ENCODE data around the gene WDR72. TPM values are rescaled to one million over a fixed set of nuclear protein-coding genes. Genes with fewer than 3 reads are reported as not detected.

Gene WDR72
- total and polyA plus RNA-seq, 4 donors, result 0.10 to 0.79 (median 0.37) TPM

DNA sequence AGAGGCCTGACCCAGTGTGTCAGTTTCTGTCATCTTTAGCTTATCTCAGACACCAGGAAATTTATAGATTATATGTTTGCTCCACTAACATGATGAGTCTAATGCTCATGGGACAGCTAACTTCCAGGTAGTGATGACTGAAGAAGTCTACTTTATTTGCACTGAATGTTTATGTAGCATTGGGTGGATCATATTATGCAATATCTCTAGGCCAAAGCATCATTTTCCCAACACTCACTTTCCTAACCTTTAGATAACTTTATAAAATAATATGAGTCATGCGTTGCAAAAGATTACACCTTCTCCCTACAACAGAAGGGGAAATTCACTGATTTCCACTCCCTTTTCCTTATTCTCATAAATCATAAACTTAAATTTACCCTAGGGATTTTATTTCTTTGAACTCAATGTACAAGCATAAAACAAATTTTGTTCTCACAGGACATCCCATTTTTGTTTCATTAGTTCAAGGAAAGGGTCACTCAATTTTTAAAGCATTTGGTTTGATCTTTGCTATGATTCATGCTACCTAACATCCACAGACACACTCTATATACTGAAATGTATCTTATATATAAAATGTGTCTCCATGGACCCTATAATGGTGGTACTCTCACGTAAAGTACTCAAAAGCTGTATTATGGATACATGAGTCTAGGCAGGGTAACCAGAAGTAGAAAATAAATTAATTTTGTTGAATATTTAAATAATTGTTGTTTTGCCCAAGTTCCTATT is 225.2 kb downstream of the WDR72 start:
- no peaks in the 10 kb centered on the region for H3K27me3 ChIP-seq (ENCODE audit: control insufficient read depth, insufficient read depth, low read length)
- no peaks in the 10 kb centered on the region for H3K4me1 ChIP-seq (ENCODE audit: control insufficient read depth, insufficient read depth, low read length)
- WGBS (ENCODE audit: insufficient coverage), result no CpG with 5 or more reads among the region's 2 CpGs
- H3K4me3 ChIP-seq (ENCODE audit: low read depth, low read length), result no peak overlapping the region
- no peak overlapping the region for H3K27ac ChIP-seq (ENCODE audit: low read depth, low read length)
- no peaks in the 10 kb centered on the region for H3K9me3 ChIP-seq (ENCODE audit: control insufficient read depth, insufficient read depth, low read length)
- no peaks in the 10 kb centered on the region for H3K36me3 ChIP-seq (ENCODE audit: control insufficient read depth, insufficient read depth, low read length)
- DNase-seq (ENCODE audit: low read depth in 4 of 6, low spot score in 6 of 6), result no peak

- no CpG with 5 or more reads among the region's 3 CpGs for WGBS (ENCODE audit: insufficient coverage)
- H3K4me3 ChIP-seq (ENCODE audit: low read depth, low read length), result no peak overlapping the region
- no peaks in the 10 kb centered on the region for H3K9me3 ChIP-seq (ENCODE audit: control insufficient read depth, insufficient read depth, low read length)
- no peaks in the 10 kb centered on the region for H3K36me3 ChIP-seq (ENCODE audit: control insufficient read depth, insufficient read depth, low read length)
- DNase-seq (ENCODE audit: low read depth in 4 of 6, low spot score in 6 of 6), result peak in 1 of 6 donors; percentile 34
- H3K27me3 ChIP-seq (ENCODE audit: control insufficient read depth, insufficient read depth, low read length), result no peaks in the 10 kb centered on the region
- H3K4me1 ChIP-seq (ENCODE audit: control insufficient read depth, insufficient read depth, low read length), result no peaks in the 10 kb centered on the region
- H3K27ac ChIP-seq (ENCODE audit: low read depth, low read length), result no peak overlapping the region
Observed at GRCh38 chr15:53530761-53531160, 228.7 kb downstream of the WDR72 start.

DNA sequence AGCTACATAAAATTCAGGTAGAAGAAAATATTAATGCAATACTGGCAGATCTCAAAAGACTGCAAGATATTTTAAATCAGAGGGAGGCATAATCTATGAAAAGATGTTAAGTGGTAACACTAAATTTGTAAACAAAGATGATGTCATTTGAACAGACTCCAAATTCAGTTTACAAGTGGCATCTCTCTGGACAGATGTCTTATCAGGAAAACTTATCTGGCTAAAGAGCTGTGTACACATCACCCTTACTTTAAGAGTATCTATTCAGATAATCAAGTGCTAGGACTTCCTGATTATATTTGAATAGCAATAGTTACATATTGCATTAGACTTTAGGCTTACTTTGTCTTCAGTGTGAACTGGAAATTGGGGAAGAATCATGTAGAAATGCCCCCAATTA is 231.5 kb downstream of the WDR72 start:
- no peak overlapping the region for H3K4me3 ChIP-seq (ENCODE audit: low read depth, low read length)
- no peaks in the 10 kb centered on the region for H3K36me3 ChIP-seq (ENCODE audit: control insufficient read depth, insufficient read depth, low read length)
- no peak overlapping the region for H3K27ac ChIP-seq (ENCODE audit: low read depth, low read length)
- no peaks in the 10 kb centered on the region for H3K9me3 ChIP-seq (ENCODE audit: control insufficient read depth, insufficient read depth, low read length)
- H3K4me1 ChIP-seq (ENCODE audit: control insufficient read depth, insufficient read depth, low read length), result no peaks in the 10 kb centered on the region
- no peak for DNase-seq (ENCODE audit: low read depth in 4 of 6, low spot score in 6 of 6)
- H3K27me3 ChIP-seq (ENCODE audit: control insufficient read depth, insufficient read depth, low read length), result no peaks in the 10 kb centered on the region

- Histone ChIP-seq H3K9me3 (ENCODE audit: control insufficient read depth, insufficient read depth, low read length) (no peaks in the 10 kb centered on the region), H3K36me3 (ENCODE audit: control insufficient read depth, insufficient read depth, low read length) (no peaks in the 10 kb centered on the region), H3K27ac (ENCODE audit: low read depth, low read length) (no peak overlapping the region), H3K27me3 (ENCODE audit: control insufficient read depth, insufficient read depth, low read length) (no peaks in the 10 kb centered on the region), H3K4me1 (ENCODE audit: control insufficient read depth, insufficient read depth, low read length) (peaks cover 2% of the 10 kb centered on the region), H3K4me3 (ENCODE audit: low read depth, low read length) (no peak overlapping the region)
- WGBS (ENCODE audit: insufficient coverage), result no CpG with 5 or more reads among the region's 1 CpG
- DNase-seq (ENCODE audit: low read depth in 4 of 6, low spot score in 6 of 6), result no peak
Observed at GRCh38 chr15:53525894-53526293, 233.6 kb downstream of the WDR72 start.

- 0% methylated on average over 2 of the region's 3 CpGs for WGBS (ENCODE audit: insufficient coverage)
- DNase-seq (ENCODE audit: low read depth in 4 of 6, low spot score in 6 of 6), result peak in 3 of 6 donors; percentile 31 to 77 (median 58)
Observed at GRCh38 chr15:53522991-53523390, 236.5 kb downstream of the WDR72 start.

GRCh38 chr15:53520996-53521395 is 238.5 kb downstream of the WDR72 start:
- H3K4me1 ChIP-seq (ENCODE audit: control insufficient read depth, insufficient read depth, low read length), result peaks cover 2% of the 10 kb centered on the region

More at GRCh38 chr15:53522991-53523390, 236.5 kb downstream of the WDR72 start:
- H3K4me3 ChIP-seq (ENCODE audit: low read depth, low read length), result no peak overlapping the region
- H3K27ac ChIP-seq (ENCODE audit: low read depth, low read length), result no peak overlapping the region
- no peaks in the 10 kb centered on the region for H3K27me3 ChIP-seq (ENCODE audit: control insufficient read depth, insufficient read depth, low read length)
- H3K9me3 ChIP-seq (ENCODE audit: control insufficient read depth, insufficient read depth, low read length), result no peaks in the 10 kb centered on the region
- no peaks in the 10 kb centered on the region for H3K36me3 ChIP-seq (ENCODE audit: control insufficient read depth, insufficient read depth, low read length)
- peaks cover 2% of the 10 kb centered on the region for H3K4me1 ChIP-seq (ENCODE audit: control insufficient read depth, insufficient read depth, low read length)

GRCh38 chr15:53513431-53513830 is 246.0 kb downstream of the WDR72 start:
- no peaks in the 10 kb centered on the region for H3K36me3 ChIP-seq (ENCODE audit: control insufficient read depth, insufficient read depth, low read length)
- H3K9me3 ChIP-seq (ENCODE audit: control insufficient read depth, insufficient read depth, low read length), result no peaks in the 10 kb centered on the region
- H3K4me1 ChIP-seq (ENCODE audit: control insufficient read depth, insufficient read depth, low read length), result no peaks in the 10 kb centered on the region
- DNase-seq (ENCODE audit: low read depth in 4 of 6, low spot score in 6 of 6), result no peak
- no peaks in the 10 kb centered on the region for H3K27me3 ChIP-seq (ENCODE audit: control insufficient read depth, insufficient read depth, low read length)
- no peak overlapping the region for H3K4me3 ChIP-seq (ENCODE audit: low read depth, low read length)
- no peak overlapping the region for H3K27ac ChIP-seq (ENCODE audit: low read depth, low read length)
- WGBS (ENCODE audit: insufficient coverage), result no CpG with 5 or more reads among the region's 3 CpGs

More at GRCh38 chr15:53520996-53521395, 238.5 kb downstream of the WDR72 start:
- Histone ChIP-seq H3K27ac (ENCODE audit: low read depth, low read length) (no peak overlapping the region), H3K9me3 (ENCODE audit: control insufficient read depth, insufficient read depth, low read length) (no peaks in the 10 kb centered on the region), H3K36me3 (ENCODE audit: control insufficient read depth, insufficient read depth, low read length) (no peaks in the 10 kb centered on the region), H3K4me3 (ENCODE audit: low read depth, low read length) (no peak overlapping the region), H3K27me3 (ENCODE audit: control insufficient read depth, insufficient read depth, low read length) (no peaks in the 10 kb centered on the region)
- WGBS (ENCODE audit: insufficient coverage), result no CpG with 5 or more reads among the region's 2 CpGs
- peak; percentile 36 to 89 (median 72) for DNase-seq (ENCODE audit: low read depth in 4 of 6, low spot score in 6 of 6)

DNA sequence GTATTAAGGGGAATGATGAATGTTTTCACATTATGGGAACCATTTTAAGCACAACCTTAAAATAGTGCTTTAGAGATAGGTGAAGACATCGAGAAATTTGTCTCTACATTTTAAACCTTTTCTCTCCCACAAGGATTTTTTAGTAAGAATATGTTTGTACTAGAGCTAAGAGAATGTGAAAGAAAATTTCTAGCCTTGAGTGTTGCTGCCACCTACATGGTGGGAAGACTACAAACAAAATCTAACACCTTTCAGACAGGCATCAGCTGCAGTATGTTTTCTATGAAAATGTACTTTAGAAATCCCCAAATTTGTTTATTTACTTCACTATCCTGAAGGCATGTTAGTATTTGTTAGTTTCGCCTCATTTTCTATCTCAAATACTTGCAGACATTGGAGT is 247.4 kb downstream of the WDR72 start:
- no peak overlapping the region for H3K27ac ChIP-seq (ENCODE audit: low read depth, low read length)
- WGBS (ENCODE audit: insufficient coverage), result no CpG with 5 or more reads among the region's 2 CpGs
- H3K9me3 ChIP-seq (ENCODE audit: control insufficient read depth, insufficient read depth, low read length), result no peaks in the 10 kb centered on the region
- no peaks in the 10 kb centered on the region for H3K27me3 ChIP-seq (ENCODE audit: control insufficient read depth, insufficient read depth, low read length)
- no peak overlapping the region for H3K4me3 ChIP-seq (ENCODE audit: low read depth, low read length)
- H3K4me1 ChIP-seq (ENCODE audit: control insufficient read depth, insufficient read depth, low read length), result no peaks in the 10 kb centered on the region
- H3K36me3 ChIP-seq (ENCODE audit: control insufficient read depth, insufficient read depth, low read length), result no peaks in the 10 kb centered on the region
- peak in 3 of 6 donors; percentile 29 to 88 (median 48) for DNase-seq (ENCODE audit: low read depth in 4 of 6, low spot score in 6 of 6)

DNA sequence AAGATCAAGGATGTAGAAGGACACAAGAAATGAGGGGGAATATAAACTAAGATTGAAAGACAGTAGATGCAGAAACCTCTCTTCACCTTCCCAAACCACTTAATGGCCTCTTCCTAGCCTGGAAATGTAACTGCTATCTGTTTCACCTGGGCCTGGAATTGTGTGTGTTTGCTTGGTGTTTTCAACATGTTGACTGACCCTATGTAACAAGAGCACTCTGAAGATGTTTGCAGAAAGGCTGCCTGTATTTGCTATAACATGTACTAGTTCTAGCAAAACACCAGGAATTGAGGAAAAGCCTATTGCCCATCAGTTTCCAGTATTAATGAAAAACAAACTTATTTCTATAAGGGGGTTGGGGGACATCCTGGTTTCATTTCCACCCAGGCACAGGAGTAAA is 248.3 kb downstream of the WDR72 start:
- no peaks in the 10 kb centered on the region for H3K9me3 ChIP-seq (ENCODE audit: control insufficient read depth, insufficient read depth, low read length)
- H3K27me3 ChIP-seq (ENCODE audit: control insufficient read depth, insufficient read depth, low read length), result no peaks in the 10 kb centered on the region
- no peak for DNase-seq (ENCODE audit: low read depth in 4 of 6, low spot score in 6 of 6)
- no peaks in the 10 kb centered on the region for H3K36me3 ChIP-seq (ENCODE audit: control insufficient read depth, insufficient read depth, low read length)
- H3K4me1 ChIP-seq (ENCODE audit: control insufficient read depth, insufficient read depth, low read length), result no peaks in the 10 kb centered on the region
- no peak overlapping the region for H3K4me3 ChIP-seq (ENCODE audit: low read depth, low read length)
- no peak overlapping the region for H3K27ac ChIP-seq (ENCODE audit: low read depth, low read length)

DNA sequence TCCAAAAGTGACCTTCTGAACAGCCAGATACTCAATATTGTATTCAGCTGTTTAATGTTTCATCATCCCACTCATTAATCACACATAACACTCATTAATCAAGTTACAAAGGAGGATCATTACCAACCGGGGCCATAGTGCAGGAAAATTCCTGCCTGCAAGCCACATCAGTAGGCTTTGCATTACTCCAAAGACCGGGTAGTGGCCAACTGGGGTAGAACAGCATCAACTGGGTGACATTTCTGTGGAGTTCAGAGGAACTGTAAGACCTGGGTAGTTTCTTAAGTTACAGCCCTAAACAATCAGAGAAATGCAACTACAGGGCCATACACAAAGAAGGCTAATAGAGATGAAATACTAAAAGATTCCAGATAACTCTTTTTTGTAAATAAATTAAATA is 253.1 kb downstream of the WDR72 start:
- Histone ChIP-seq H3K4me1 (ENCODE audit: control insufficient read depth, insufficient read depth, low read length) (no peaks in the 10 kb centered on the region), H3K27ac (ENCODE audit: low read depth, low read length) (no peak overlapping the region), H3K27me3 (ENCODE audit: control insufficient read depth, insufficient read depth, low read length) (no peaks in the 10 kb centered on the region), H3K36me3 (ENCODE audit: control insufficient read depth, insufficient read depth, low read length) (no peaks in the 10 kb centered on the region), H3K4me3 (ENCODE audit: low read depth, low read length) (no peak overlapping the region), H3K9me3 (ENCODE audit: control insufficient read depth, insufficient read depth, low read length) (no peaks in the 10 kb centered on the region)
- WGBS (ENCODE audit: insufficient coverage), result no CpG with 5 or more reads among the region's 2 CpGs
- no peak for DNase-seq (ENCODE audit: low read depth in 4 of 6, low spot score in 6 of 6)

Data from spinal cord (tissue), 10 donors.